NCI-H510A (cell line): Measurements from ENCODE around the gene OPHN1.
"Not testable (repeated sequence)": the region's sequence is repeated elsewhere in the genome, so short reads cannot be mapped to it uniquely, and the experiment has no call there.

Source experiments
- DNase-seq: peaks from one replicate; lab custom pipeline; 2025; lab: John Stamatoyannopoulos, UW

OPHN1 gene

GRCh38 chrX:68355629-68355920 is 77.7 kb downstream of the OPHN1 start:
- no peak for DNase-seq

- DNase-seq: no peak
Measured at GRCh38 chrX:68354879-68355628, 78.2 kb downstream of the OPHN1 start.

GRCh38 chrX:68345025-68345424 is 88.3 kb downstream of the OPHN1 start:
- no peak for DNase-seq

GRCh38 chrX:68343551-68343950 is 89.7 kb downstream of the OPHN1 start:
- DNase-seq: no peak

- no peak for DNase-seq
Measured at GRCh38 chrX:68332201-68332731, 101.0 kb downstream of the OPHN1 start.

GRCh38 chrX:68326841-68327240 is 106.5 kb downstream of the OPHN1 start:
- not testable (repeated sequence) for DNase-seq

GRCh38 chrX:68307769-68308168 is 125.5 kb downstream of the OPHN1 start:
- DNase-seq: no peak

- DNase-seq: no peak
Measured at GRCh38 chrX:68304602-68305001, 128.7 kb downstream of the OPHN1 start.

- no peak for DNase-seq
Measured at GRCh38 chrX:68299898-68300297, 133.4 kb downstream of the OPHN1 start.

- DNase-seq: no peak
Measured at GRCh38 chrX:68292471-68292870, 140.8 kb downstream of the OPHN1 start.

GRCh38 chrX:68288127-68288526 is 145.2 kb downstream of the OPHN1 start:
- no peak for DNase-seq

GRCh38 chrX:68287419-68287818 is 145.9 kb downstream of the OPHN1 start:
- DNase-seq: no peak

GRCh38 chrX:68286980-68287379 is 146.3 kb downstream of the OPHN1 start:
- DNase-seq: no peak

GRCh38 chrX:68286076-68286475 is 147.2 kb downstream of the OPHN1 start:
- DNase-seq: no peak

GRCh38 chrX:68284281-68284904 is 148.9 kb downstream of the OPHN1 start:
- no peak for DNase-seq

- no peak for DNase-seq
Measured at GRCh38 chrX:68273887-68274286, 159.4 kb downstream of the OPHN1 start.

GRCh38 chrX:68264793-68265192 is 168.5 kb downstream of the OPHN1 start:
- DNase-seq: not testable (repeated sequence)

GRCh38 chrX:68261060-68261672 is 172.1 kb downstream of the OPHN1 start:
- DNase-seq: no peak

GRCh38 chrX:68256990-68257389 is 176.3 kb downstream of the OPHN1 start:
- no peak for DNase-seq

- no peak for DNase-seq
Measured at GRCh38 chrX:68254738-68255645, 178.3 kb downstream of the OPHN1 start.

GRCh38 chrX:68252664-68253063 is 180.6 kb downstream of the OPHN1 start:
- no peak for DNase-seq

GRCh38 chrX:68249903-68250302 is 183.4 kb downstream of the OPHN1 start:
- no peak for DNase-seq
